Measurements from ENCODE around the gene LCN9.

GRCh38 chr9:135648494-135649410 is 14.4 kb upstream of the LCN9 start:
- TF ChIP-seq CTCF (IDR thresholded peaks at IDR 0.05; ENCODE audit: insufficient read depth, low read depth, low read length) (no peak), EZH2 (IDR thresholded peaks at IDR 0.05; ENCODE audit: insufficient read depth, low read length) (no peak)
